ENCODE results near the gene CHCHD5. TPM values are rescaled to one million over a fixed set of nuclear protein-coding genes. Genes with fewer than 3 reads are reported as not detected.
A peak's percentile ranks its signal among the peaks of the same experiment; 100 is the strongest.

CHCHD5 gene
- total RNA-seq, 1 donor from 2014 or later, result 33.2 TPM

- no peak for DNase-seq (ENCODE audit: low spot score in 2 of 2, unreplicated experiment in 2 of 2)
- Mint-ChIP-seq H3K9me3 (no peaks in the 10 kb centered on the region), H3K36me3 (no peaks in the 10 kb centered on the region), H3K27me3 (ENCODE audit: low read depth) (no peaks in the 10 kb centered on the region), H3K4me1 (peaks cover 28% of the 10 kb centered on the region), H3K27ac (peak overlapping the region; percentile 50), H3K4me3 (no peak overlapping the region)
- TF ChIP-seq, protein P1, sequence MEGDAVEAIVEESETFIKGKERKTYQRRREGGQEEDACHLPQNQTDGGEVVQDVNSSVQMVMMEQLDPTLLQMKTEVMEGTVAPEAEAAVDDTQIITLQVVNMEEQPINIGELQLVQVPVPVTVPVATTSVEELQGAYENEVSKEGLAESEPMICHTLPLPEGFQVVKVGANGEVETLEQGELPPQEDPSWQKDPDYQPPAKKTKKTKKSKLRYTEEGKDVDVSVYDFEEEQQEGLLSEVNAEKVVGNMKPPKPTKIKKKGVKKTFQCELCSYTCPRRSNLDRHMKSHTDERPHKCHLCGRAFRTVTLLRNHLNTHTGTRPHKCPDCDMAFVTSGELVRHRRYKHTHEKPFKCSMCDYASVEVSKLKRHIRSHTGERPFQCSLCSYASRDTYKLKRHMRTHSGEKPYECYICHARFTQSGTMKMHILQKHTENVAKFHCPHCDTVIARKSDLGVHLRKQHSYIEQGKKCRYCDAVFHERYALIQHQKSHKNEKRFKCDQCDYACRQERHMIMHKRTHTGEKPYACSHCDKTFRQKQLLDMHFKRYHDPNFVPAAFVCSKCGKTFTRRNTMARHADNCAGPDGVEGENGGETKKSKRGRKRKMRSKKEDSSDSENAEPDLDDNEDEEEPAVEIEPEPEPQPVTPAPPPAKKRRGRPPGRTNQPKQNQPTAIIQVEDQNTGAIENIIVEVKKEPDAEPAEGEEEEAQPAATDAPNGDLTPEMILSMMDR (IDR thresholded peaks at IDR 0.05; ENCODE audit: unreplicated experiment), result no peak
Observed at GRCh38 chr2:112627060-112628040, 42.9 kb downstream of the CHCHD5 start.

DNA sequence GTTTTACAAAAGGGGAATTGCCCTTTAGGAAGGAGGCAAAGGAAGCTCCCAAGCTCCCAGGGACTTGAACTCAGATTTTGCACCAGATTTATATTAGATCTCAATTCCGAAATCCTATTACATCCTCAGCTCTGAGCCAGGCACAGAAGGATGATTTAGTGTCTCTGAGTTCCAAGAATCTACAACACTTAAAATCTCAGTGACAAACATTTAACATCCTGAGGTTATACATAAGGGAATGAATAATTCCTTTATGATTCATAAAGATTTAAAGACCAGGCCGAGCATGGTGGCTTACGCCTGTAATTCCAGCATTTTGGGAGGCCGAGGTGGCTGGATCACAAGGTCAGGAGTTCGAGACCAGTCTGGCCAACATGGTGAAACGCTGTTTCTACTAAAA lies 44.8 kb downstream of the CHCHD5 start:
- H3K9me3 Mint-ChIP-seq, result no peaks in the 10 kb centered on the region
- TF ChIP-seq, protein P1 (IDR thresholded peaks at IDR 0.05; ENCODE audit: unreplicated experiment), result no peak
- no peaks in the 10 kb centered on the region for H3K27me3 Mint-ChIP-seq (ENCODE audit: low read depth)
- H3K36me3 Mint-ChIP-seq, result no peaks in the 10 kb centered on the region
- no peak for DNase-seq (ENCODE audit: low spot score in 2 of 2, unreplicated experiment in 2 of 2)
- no peak overlapping the region for H3K4me3 Mint-ChIP-seq
- H3K27ac Mint-ChIP-seq, result no peak overlapping the region
- H3K4me1 Mint-ChIP-seq, result peaks cover 28% of the 10 kb centered on the region

DNA sequence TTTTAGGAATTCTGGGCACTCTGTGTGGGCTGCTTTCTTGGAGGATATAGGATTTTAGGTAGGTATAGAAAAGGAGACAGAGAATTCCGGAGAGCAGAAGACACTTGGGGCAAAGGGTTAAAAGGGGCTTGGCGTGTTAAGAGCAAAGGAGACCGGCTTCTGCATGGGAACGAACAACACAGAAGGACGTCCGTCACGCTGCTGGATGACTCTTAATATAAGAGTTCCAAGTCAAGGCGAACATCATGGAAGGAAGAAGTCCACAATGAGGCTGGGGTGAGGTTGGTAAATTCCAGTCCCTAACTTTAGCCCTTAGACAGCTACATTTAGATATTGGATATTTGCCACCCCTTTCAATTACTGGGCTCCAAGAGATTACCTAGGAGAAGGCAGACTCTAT lies 45.4 kb downstream of the CHCHD5 start:
- TF ChIP-seq, protein P1 (IDR thresholded peaks at IDR 0.05; ENCODE audit: unreplicated experiment), result no peak
- Mint-ChIP-seq H3K27ac (no peak overlapping the region), H3K4me3 (no peak overlapping the region), H3K9me3 (no peaks in the 10 kb centered on the region), H3K27me3 (ENCODE audit: low read depth) (no peaks in the 10 kb centered on the region), H3K36me3 (no peaks in the 10 kb centered on the region), H3K4me1 (peaks cover 28% of the 10 kb centered on the region)
- DNase-seq (ENCODE audit: low spot score in 2 of 2, unreplicated experiment in 2 of 2), result no peak

- no peak overlapping the region for H3K27ac Mint-ChIP-seq
Observed at GRCh38 chr2:112630268-112630667, 45.9 kb downstream of the CHCHD5 start.

GRCh38 chr2:112633708-112634107 lies 49.3 kb downstream of the CHCHD5 start:
- TF ChIP-seq, protein P1 (IDR thresholded peaks at IDR 0.05; ENCODE audit: unreplicated experiment), result no peak

More at GRCh38 chr2:112630268-112630667, 45.9 kb downstream of the CHCHD5 start:
- H3K9me3 Mint-ChIP-seq, result no peaks in the 10 kb centered on the region
- no peak for DNase-seq (ENCODE audit: low spot score in 2 of 2, unreplicated experiment in 2 of 2)
- TF ChIP-seq, protein P1 (IDR thresholded peaks at IDR 0.05; ENCODE audit: unreplicated experiment), result no peak
- H3K27me3 Mint-ChIP-seq (ENCODE audit: low read depth), result no peaks in the 10 kb centered on the region
- H3K4me3 Mint-ChIP-seq, result no peak overlapping the region
- H3K4me1 Mint-ChIP-seq, result peaks cover 28% of the 10 kb centered on the region
- H3K36me3 Mint-ChIP-seq, result no peaks in the 10 kb centered on the region

More at GRCh38 chr2:112633708-112634107, 49.3 kb downstream of the CHCHD5 start:
- Mint-ChIP-seq H3K27ac (no peak overlapping the region), H3K4me1 (peaks cover 24% of the 10 kb centered on the region), H3K4me3 (no peak overlapping the region), H3K36me3 (no peaks in the 10 kb centered on the region), H3K9me3 (no peaks in the 10 kb centered on the region), H3K27me3 (ENCODE audit: low read depth) (peaks cover 4% of the 10 kb centered on the region)
- no peak for DNase-seq (ENCODE audit: low spot score in 2 of 2, unreplicated experiment in 2 of 2)
